SK-N-SH treated with all-trans-retinoic acid at 6 μM for 48 hours (cell line): ENCODE data around the gene MRPS31.
"Not testable (repeated sequence)": the region's sequence is repeated elsewhere in the genome, so short reads cannot be mapped to it uniquely, and the experiment has no call there.

Source experiments
- ATAC-seq: fragments of 200-7000 bp; cut with Tn5 transposase; 3 replicates; pipeline ENCODE4 v1.9.1; 2020; ENCODE audit warnings: mild to moderate bottlenecking, moderate library complexity
- ARNTL ChIP-seq: fragments of 450-650 bp; formaldehyde crosslinking; IDR thresholded peaks from 2 replicates; pipeline ENCODE4 v1.5.0; 2020; ENCODE audit warnings: low read depth, mild to moderate bottlenecking, moderate library complexity, borderline replicate concordance
- BACH2 ChIP-seq: fragments of 250-450 bp; sonication (Bioruptor Pico); IDR thresholded peaks from 2 replicates; pipeline ENCODE4 v1.9.0; 2021; ENCODE audit warnings: mild to moderate bottlenecking, borderline replicate concordance
- CREB5 ChIP-seq: fragments of 250-450 bp; sonication (Bioruptor Pico); IDR thresholded peaks from 2 replicates; pipeline ENCODE4 v1.5.1; 2020; ENCODE audit warnings: low read depth, mild to moderate bottlenecking, moderate library complexity
- CSDC2 ChIP-seq: fragments of 250-450 bp; sonication (Bioruptor Pico); IDR thresholded peaks from 2 replicates; pipeline ENCODE4 v1.5.0; 2020; ENCODE audit warnings: mild to moderate bottlenecking, moderate library complexity
- CSRNP3 ChIP-seq: fragments of 250-450 bp; sonication (Bioruptor Pico); IDR thresholded peaks from 2 replicates; pipeline ENCODE4 v1.5.1; 2021; ENCODE audit warnings: mild to moderate bottlenecking, moderate library complexity
- ESRRG ChIP-seq: fragments of 250-450 bp; sonication (Bioruptor Pico); IDR thresholded peaks from 2 replicates; pipeline ENCODE4 v1.6.1; 2021; ENCODE audit warnings: mild to moderate bottlenecking
- ISL1 ChIP-seq: fragments of 250-450 bp; sonication (Bioruptor Pico); IDR thresholded peaks from 2 replicates; pipeline ENCODE4 v2.1.2; 2022; ENCODE audit warnings: mild to moderate bottlenecking, moderate library complexity
- OSR1 ChIP-seq: fragments of 250-450 bp; sonication (Bioruptor Pico); IDR thresholded peaks from 2 replicates; pipeline ENCODE4 v1.8.0; 2022; ENCODE audit warnings: moderate library complexity, mild to moderate bottlenecking, inconsistent platforms
- PPARA ChIP-seq: fragments of 250-450 bp; sonication (Bioruptor Pico); IDR thresholded peaks from 2 replicates; pipeline ENCODE4 v1.5.0; 2020; ENCODE audit warnings: mild to moderate bottlenecking, borderline replicate concordance
- RARB ChIP-seq: fragments of 250-450 bp; sonication (Bioruptor Pico); IDR thresholded peaks from 2 replicates; pipeline ENCODE4 v1.8.0; 2021; ENCODE audit warnings: mild to moderate bottlenecking, moderate library complexity
- SNAI2 ChIP-seq: fragments of 250-450 bp; sonication (Bioruptor Pico); IDR thresholded peaks from 2 replicates; pipeline ENCODE4 v1.5.0; 2020; ENCODE audit warnings: mild to moderate bottlenecking, moderate library complexity
- ZC3H10 ChIP-seq: fragments of 250-450 bp; sonication (Bioruptor Pico); IDR thresholded peaks from 2 replicates; pipeline ENCODE4 v1.5.1; 2021; ENCODE audit warnings: mild to moderate bottlenecking, moderate library complexity
- ZFP3 ChIP-seq: fragments of 250-450 bp; sonication (Bioruptor Pico); IDR thresholded peaks from 2 replicates; pipeline ENCODE4 v1.5.0; 2020; ENCODE audit warnings: mild to moderate bottlenecking, moderate library complexity
- ZNF565 ChIP-seq: fragments of 450-650 bp; formaldehyde crosslinking; conservative IDR thresholded peaks from 2 replicates; pipeline ENCODE4 v1.5.0; 2020; ENCODE audit warnings: low read depth, mild to moderate bottlenecking, moderate library complexity
- ZNF8 ChIP-seq: fragments of 450-650 bp; formaldehyde crosslinking; IDR thresholded peaks from 2 replicates; pipeline ENCODE4 v1.5.0; 2020; ENCODE audit warnings: mild to moderate bottlenecking, moderate library complexity
- TF ChIP-seq, protein P1 (sequence below): fragments of 250-450 bp; sonication (Bioruptor Pico); IDR thresholded peaks from 2 replicates; pipeline ENCODE4 v1.8.0; 2021; ENCODE audit warnings: low read depth, mild to moderate bottlenecking, moderate library complexity, borderline replicate concordance

Gene MRPS31

GRCh38 chr13:40728595-40728994 lies 42.4 kb downstream of the MRPS31 start:
- TF ChIP-seq ISL1 (no peak), OSR1 (CRISPR knock-in tag) (no peak), ZC3H10 (CRISPR knock-in tag) (no peak), ESRRG (no peak)
- TF ChIP-seq, protein P1, sequence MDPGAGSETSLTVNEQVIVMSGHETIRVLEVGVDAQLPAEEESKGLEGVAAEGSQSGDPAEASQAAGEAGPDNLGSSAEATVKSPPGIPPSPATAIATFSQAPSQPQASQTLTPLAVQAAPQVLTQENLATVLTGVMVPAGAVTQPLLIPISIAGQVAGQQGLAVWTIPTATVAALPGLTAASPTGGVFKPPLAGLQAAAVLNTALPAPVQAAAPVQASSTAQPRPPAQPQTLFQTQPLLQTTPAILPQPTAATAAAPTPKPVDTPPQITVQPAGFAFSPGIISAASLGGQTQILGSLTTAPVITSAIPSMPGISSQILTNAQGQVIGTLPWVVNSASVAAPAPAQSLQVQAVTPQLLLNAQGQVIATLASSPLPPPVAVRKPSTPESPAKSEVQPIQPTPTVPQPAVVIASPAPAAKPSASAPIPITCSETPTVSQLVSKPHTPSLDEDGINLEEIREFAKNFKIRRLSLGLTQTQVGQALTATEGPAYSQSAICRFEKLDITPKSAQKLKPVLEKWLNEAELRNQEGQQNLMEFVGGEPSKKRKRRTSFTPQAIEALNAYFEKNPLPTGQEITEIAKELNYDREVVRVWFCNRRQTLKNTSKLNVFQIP: no peak
- no peak for ATAC-seq

DNA sequence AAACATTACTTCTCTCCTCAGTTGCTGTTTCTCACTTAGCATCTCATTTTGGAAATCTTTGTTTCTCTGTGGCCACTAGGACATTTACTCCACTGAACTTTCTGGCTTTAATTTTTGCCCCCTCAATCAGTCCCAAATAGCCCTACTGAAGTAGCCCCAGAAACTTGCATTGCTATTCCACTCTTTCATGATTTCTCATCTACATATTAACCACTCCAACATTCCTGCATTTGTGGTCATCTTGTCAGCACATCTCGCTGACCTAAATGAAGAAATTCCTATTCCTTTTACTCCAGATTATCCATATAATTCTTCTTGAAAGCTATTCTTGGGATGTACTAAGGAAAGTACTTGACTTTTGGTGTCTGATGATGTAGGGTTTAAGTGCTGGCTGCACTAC lies 56.6 kb downstream of the MRPS31 start:
- not testable (repeated sequence) for ATAC-seq

- TF ChIP-seq CSRNP3 (no peak), RARB (no peak), ZNF565 (CRISPR knock-in tag) (no peak), CREB5 (CRISPR knock-in tag) (no peak), ZFP3 (CRISPR knock-in tag) (no peak), PPARA (CRISPR knock-in tag) (no peak)
- TF ChIP-seq, protein P1: no peak
- no peak for ATAC-seq
Observed at GRCh38 chr13:40706439-40706838, 64.6 kb downstream of the MRPS31 start.

DNA sequence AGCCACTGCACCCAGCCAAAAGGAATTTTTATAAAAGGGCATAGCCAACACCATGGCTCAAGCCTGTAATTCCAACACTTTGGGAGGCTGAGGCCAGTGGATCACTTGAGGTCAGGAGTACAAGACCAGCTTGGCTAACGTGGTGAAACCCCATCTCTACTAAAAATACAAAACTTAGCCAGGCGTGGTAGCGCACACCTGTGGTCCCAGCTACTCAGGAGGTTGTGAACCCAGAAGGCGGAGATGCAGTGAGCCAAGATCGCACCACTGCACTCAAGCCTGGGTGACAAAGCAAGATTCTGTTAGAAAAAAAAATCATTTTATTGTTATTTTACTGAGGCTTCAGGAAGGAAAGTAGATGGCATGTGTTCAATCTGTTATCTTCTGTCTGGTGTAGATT lies 73.3 kb downstream of the MRPS31 start:
- ATAC-seq: no peak

More for the DNA sequence above, 73.3 kb downstream of the MRPS31 start:
- TF ChIP-seq ZFP3 (CRISPR knock-in tag) (no peak), ZNF8 (no peak), ISL1 (no peak), BACH2 (no peak), ZC3H10 (CRISPR knock-in tag) (no peak), CSRNP3 (no peak), PPARA (CRISPR knock-in tag) (no peak), CSDC2 (CRISPR knock-in tag) (no peak), OSR1 (CRISPR knock-in tag) (no peak), RARB (no peak), SNAI2 (CRISPR knock-in tag) (no peak), ARNTL (no peak)
- TF ChIP-seq, protein P1: no peak
